OCI-LY3 (cell line): ENCODE results near the gene CYBB.

Source experiments
- EZH2phosphoT487 ChIP-seq: fragments of 200-600 bp; shearing (Covaris generic); IDR thresholded peaks from 2 replicates; pipeline ENCODE4 v1.6.1; 2018; ENCODE audit warnings: antibody characterized with exemption, mixed run types, low read depth
- TF ChIP-seq, protein P1 (sequence below): fragments of 200-600, 300-600 bp; sonication (generic); IDR thresholded peaks from 2 replicates; pipeline ENCODE4 v1.5.1; 2014; ENCODE audit warnings: antibody characterized with exemption, low read length, low read depth

DNA sequence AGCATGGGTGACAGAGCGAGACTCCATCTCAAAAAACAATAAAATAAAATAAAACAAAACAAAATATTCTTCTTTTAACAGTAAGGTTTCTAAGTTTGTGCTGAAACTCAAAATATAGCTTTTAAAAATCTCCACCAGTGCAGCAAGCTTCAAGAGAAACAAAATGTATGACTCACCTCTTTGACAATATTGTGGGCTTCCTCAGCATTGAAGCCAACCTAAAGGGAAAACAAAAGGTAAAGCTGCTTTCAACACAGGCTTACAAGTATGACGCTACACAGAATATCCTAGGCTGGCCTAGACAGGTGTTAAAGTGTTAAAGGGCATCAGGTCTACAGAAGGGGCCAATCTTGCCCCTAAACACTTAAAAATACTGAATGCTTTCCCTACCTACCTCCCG, 66.3 kb downstream of the CYBB start:
- TF ChIP-seq, protein P1, sequence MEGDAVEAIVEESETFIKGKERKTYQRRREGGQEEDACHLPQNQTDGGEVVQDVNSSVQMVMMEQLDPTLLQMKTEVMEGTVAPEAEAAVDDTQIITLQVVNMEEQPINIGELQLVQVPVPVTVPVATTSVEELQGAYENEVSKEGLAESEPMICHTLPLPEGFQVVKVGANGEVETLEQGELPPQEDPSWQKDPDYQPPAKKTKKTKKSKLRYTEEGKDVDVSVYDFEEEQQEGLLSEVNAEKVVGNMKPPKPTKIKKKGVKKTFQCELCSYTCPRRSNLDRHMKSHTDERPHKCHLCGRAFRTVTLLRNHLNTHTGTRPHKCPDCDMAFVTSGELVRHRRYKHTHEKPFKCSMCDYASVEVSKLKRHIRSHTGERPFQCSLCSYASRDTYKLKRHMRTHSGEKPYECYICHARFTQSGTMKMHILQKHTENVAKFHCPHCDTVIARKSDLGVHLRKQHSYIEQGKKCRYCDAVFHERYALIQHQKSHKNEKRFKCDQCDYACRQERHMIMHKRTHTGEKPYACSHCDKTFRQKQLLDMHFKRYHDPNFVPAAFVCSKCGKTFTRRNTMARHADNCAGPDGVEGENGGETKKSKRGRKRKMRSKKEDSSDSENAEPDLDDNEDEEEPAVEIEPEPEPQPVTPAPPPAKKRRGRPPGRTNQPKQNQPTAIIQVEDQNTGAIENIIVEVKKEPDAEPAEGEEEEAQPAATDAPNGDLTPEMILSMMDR: no peak
- TF ChIP-seq EZH2phosphoT487: no peak
